ENCODE data around the gene TRIM48. TPM values are rescaled to one million over a fixed set of nuclear protein-coding genes. Genes with fewer than 3 reads are reported as not detected.

Gene TRIM48
- total RNA-seq, result not detected in 2 replicates

GRCh38 chr11:55261855-55262254, at the start of gene TRIM48:
TRIM48 (plus strand) TSS chr11:55262155; CDS start chr11:55262268, 113 bp downstream.

Small RNA genes lying within 50 kb of the gene (small RNA-seq; reads per million reads assigned to genes)
- gene AP005597.4, result not detected

Other genes with a start within 250 kb of the TRIM48 start
- not detected in 2 replicates for gene OR4A16, start 81.0 kb downstream of the TRIM48 start, total RNA-seq
- not detected in 2 replicates for gene OR4A15, start 105.8 kb downstream of the TRIM48 start, total RNA-seq

Data from placental epithelial cell (primary cell).